Left ventricle myocardium inferior (tissue), 1 donor: ENCODE results near the gene STIL. TPM values are rescaled to one million over a fixed set of nuclear protein-coding genes. Genes with fewer than 3 reads are reported as not detected.
"Not testable (repeated sequence)": the region's sequence is repeated elsewhere in the genome, so short reads cannot be mapped to it uniquely, and the experiment has no call there.

Experiments used
- DNase-seq: peaks from one replicate; pipeline ENCODE4 v3.0.0-alpha.2; 2020
- H3K27ac ChIP-seq: fragments of 200-600 bp; replicated peaks from 2 replicates; pipeline ENCODE4 v1.8.0; 2021
- H3K27me3 ChIP-seq: fragments of 200-600 bp; 2 replicates; pipeline ENCODE4 v1.8.0; 2021; ENCODE audit warnings: low read depth
- H3K36me3 ChIP-seq: fragments of 200-600 bp; 2 replicates; pipeline ENCODE4 v1.8.0; 2021
- H3K4me1 ChIP-seq: fragments of 200-600 bp; 2 replicates; pipeline ENCODE4 v1.8.0; 2021
- H3K4me3 ChIP-seq: fragments of 200-600 bp; 2 replicates; pipeline ENCODE4 v1.8.0; 2021; ENCODE audit warnings: mild to moderate bottlenecking, moderate library complexity
- H3K9me3 ChIP-seq: fragments of 200-600 bp; replicated peaks from 2 replicates; pipeline ENCODE4 v1.8.0; 2021
- intact Hi-C: fragments of 100-400 bp; cut with micrococcal nuclease; formaldehyde crosslinking; loops from one replicate; pipeline ENCODE4 v1.11.0; 2022
- total RNA-seq: library from RNA; stranded (reverse); fragmentation: NEBNext Ultra II Directional; extraction: Animal tissue kit (Norgen Biotek cat#: 25700); gene quantifications from one replicate; pipeline ENCODE4 v1.2.1, GENCODE V29; 2021
- TF ChIP-seq, protein P1 (sequence below): fragments of 200-600 bp; IDR thresholded peaks from 2 replicates; pipeline ENCODE4 v1.8.0; 2021; ENCODE audit warnings: antibody characterized with exemption, mild to moderate bottlenecking, borderline replicate concordance
- donor health status: DM: no; HTN: yes; CAD: no; lungs with severe emphysema.

The STIL gene
- total RNA-seq, 1 donor from 2014 or later, result 0.58 TPM

DNA sequence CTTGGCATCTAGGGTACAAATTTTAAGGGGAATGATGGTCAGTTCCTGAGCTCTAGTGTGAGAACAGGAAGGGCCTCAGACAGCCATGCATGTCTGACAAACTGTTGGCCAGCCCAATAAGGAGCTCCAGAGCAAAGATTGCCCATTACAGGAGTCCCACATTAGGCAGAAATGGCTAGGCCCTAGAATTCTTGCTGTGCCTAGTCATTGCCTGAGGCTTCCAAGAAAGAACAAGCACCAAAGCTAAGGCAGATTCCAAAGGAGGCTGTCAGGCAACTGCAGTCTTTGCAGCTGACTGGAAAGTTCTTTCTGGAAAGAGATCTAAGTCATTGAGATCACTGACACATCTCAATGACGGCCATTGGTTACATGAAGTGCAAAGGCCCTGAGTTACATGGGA lies 3.9 kb upstream of the STIL start:
- H3K9me3 ChIP-seq, result no peaks in the 10 kb centered on the region
- intact Hi-C loops, result no loop called here
- no peak for DNase-seq
- peaks cover 16% of the 10 kb centered on the region for H3K4me1 ChIP-seq
- TF ChIP-seq, protein P1, sequence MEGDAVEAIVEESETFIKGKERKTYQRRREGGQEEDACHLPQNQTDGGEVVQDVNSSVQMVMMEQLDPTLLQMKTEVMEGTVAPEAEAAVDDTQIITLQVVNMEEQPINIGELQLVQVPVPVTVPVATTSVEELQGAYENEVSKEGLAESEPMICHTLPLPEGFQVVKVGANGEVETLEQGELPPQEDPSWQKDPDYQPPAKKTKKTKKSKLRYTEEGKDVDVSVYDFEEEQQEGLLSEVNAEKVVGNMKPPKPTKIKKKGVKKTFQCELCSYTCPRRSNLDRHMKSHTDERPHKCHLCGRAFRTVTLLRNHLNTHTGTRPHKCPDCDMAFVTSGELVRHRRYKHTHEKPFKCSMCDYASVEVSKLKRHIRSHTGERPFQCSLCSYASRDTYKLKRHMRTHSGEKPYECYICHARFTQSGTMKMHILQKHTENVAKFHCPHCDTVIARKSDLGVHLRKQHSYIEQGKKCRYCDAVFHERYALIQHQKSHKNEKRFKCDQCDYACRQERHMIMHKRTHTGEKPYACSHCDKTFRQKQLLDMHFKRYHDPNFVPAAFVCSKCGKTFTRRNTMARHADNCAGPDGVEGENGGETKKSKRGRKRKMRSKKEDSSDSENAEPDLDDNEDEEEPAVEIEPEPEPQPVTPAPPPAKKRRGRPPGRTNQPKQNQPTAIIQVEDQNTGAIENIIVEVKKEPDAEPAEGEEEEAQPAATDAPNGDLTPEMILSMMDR, result no peak
- no peaks in the 10 kb centered on the region for H3K27me3 ChIP-seq
- no peak overlapping the region for H3K4me3 ChIP-seq
- H3K27ac ChIP-seq, result no peak overlapping the region
- no peaks in the 10 kb centered on the region for H3K36me3 ChIP-seq

DNA sequence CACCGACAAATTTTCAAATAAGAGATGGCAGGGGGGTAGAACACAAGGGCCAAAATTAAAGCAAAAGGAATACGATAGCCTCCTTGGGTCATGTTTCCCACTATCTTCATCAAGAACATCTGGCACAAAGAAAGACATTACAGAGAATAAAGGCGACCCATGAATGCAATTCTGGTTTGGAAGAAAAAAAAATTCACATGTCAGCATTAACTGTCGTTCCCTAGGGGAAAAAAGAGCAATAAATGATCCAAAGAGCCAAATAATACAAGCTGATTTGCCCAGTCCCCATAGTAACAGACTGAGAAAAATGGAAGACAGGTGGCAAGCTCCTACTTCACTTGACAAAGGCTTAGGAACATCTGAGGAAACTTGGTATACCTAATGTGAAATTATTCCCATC lies 4.5 kb downstream of the STIL start:
- no peak overlapping the region for H3K27ac ChIP-seq
- intact Hi-C loops, result no loop called here
- no peaks in the 10 kb centered on the region for H3K36me3 ChIP-seq
- no peaks in the 10 kb centered on the region for H3K27me3 ChIP-seq
- no peaks in the 10 kb centered on the region for H3K9me3 ChIP-seq
- no peak for DNase-seq
- H3K4me1 ChIP-seq, result peaks cover 11% of the 10 kb centered on the region
- TF ChIP-seq, protein P1, result no peak
- no peak overlapping the region for H3K4me3 ChIP-seq

DNA sequence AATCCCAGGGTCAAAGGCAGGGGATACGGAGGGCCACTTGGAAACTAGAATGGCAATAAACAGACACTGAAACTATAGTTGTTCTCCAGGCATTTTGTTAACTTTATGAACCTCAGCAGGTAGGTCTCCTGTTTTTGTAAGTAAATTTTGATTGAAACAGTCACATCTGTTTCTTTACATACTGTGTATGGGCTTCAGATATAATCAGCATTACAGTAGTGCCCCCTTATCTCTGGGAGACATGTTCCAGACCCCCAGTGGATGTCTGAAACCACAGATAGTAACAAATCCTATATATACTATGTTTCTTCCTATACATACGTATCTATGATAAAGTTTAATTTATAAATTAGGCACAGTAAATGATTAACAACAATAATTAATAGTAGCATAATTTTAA lies 11.5 kb downstream of the STIL start:
- Histone ChIP-seq H3K9me3 (no peaks in the 10 kb centered on the region), H3K4me3 (no peak overlapping the region), H3K4me1 (peaks cover 4% of the 10 kb centered on the region), H3K27ac (no peak overlapping the region), H3K27me3 (no peaks in the 10 kb centered on the region), H3K36me3 (no peaks in the 10 kb centered on the region)
- TF ChIP-seq, protein P1, result no peak
- intact Hi-C loops, result no loop called here
- no peak for DNase-seq

DNA sequence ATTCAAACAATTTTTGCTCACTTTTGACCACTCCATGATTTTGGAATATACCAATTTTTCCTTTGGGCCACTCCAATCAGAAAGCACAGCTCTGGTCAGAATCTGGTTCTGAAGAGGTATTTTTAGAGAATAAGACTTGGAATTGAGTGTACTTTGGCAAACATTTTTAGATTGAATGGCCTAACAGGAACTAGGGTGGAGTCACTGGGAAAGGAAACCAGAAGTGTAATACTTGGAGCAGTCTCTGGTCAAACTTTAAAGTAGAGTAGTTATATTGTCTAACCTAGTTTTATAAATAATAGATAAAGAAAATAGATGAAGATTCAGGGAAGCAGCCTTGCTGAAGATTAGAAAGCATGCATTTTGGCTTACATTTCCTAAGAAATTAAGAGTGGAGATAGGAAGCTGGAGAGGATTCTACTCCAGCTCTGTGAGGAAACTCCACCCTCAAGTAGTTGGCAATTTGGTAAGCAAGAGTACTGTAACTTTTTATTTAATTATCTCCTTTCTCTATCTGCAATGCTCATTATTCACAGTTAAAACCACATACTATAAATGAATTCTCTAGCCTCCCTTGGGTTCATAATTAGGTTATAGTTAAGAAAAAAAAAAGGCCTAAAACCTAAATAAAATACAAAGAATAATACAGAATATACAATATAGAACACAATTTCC lies 15.8 kb downstream of the STIL start:
- H3K36me3 ChIP-seq, result no peaks in the 10 kb centered on the region
- DNase-seq, result no peak
- H3K4me3 ChIP-seq, result peak overlapping the region; percentile 11
- peak overlapping the region; percentile 81 for H3K27ac ChIP-seq
- no peaks in the 10 kb centered on the region for H3K27me3 ChIP-seq
- peaks cover 10% of the 10 kb centered on the region for H3K4me1 ChIP-seq
- intact Hi-C loops, result no loop called here
- TF ChIP-seq, protein P1, result no peak
- H3K9me3 ChIP-seq, result no peaks in the 10 kb centered on the region

DNA sequence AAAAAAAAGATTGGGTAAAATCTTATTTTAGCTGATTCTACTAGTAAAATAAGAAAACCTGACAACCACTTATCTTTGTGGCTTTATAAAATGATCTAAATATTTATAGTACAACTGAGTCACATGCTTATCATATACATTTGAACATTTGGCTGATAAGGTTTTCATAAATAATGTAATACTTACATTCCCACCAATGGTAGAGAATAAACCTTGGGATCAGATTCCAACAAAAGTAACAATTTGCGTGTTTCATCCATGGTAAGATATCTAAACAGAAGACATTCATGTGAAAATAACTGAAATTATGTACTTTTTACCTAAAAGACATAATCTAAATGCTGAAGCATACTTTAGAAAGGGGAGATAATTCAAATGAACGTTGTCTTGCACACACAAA lies 18.4 kb downstream of the STIL start:
- Histone ChIP-seq H3K4me1 (peaks cover 10% of the 10 kb centered on the region), H3K27ac (no peak overlapping the region), H3K9me3 (no peaks in the 10 kb centered on the region), H3K4me3 (no peak overlapping the region), H3K36me3 (no peaks in the 10 kb centered on the region), H3K27me3 (no peaks in the 10 kb centered on the region)
- no peak for DNase-seq
- intact Hi-C loops, result no loop called here
- TF ChIP-seq, protein P1, result no peak

DNA sequence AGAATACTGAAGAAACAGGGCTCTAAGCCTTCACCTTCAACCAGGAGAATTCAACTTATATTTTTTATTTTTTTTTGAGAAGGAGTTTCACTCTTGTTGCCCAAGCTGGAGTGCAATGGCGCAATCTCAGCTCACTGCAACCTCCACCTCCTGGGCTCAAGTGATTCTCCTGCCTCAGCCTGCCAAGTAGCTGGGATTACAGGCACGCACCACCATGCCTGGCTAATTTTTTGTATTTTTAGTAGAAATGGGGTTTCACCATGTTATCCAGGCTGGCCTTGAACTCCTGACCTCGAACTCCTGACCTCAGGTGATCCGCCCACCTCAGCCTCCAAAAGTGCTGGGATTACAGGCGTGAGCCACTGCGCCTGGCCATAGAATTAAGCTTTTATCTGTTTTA lies 19.1 kb downstream of the STIL start:
- H3K9me3 ChIP-seq, intact Hi-C loops, H3K4me3 ChIP-seq, DNase-seq, H3K36me3 ChIP-seq, H3K27ac ChIP-seq, H3K27me3 ChIP-seq: not testable (repeated sequence)
- H3K4me1 ChIP-seq, result peaks cover 10% of the 10 kb centered on the region

DNA sequence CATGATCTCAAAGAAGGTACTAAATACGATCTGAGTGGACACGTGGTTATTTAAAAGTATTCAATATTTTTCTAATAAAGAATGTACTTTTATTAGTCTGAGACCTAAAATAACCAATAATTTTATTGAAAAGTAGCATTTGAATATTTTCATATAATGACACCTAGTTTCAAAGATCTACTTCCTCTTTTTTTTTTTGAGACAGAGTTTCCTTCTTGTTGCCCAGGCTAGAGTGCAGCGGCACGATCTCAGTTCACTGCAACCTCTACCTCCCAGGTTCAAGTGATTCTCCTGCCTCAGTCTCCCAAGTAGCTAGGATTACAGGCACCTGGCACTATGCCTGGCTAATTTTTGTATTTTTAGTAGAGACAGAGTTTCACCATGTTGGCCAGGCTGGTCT lies 25.8 kb downstream of the STIL start:
- H3K4me1 ChIP-seq, H3K4me3 ChIP-seq, H3K27me3 ChIP-seq, H3K36me3 ChIP-seq, H3K9me3 ChIP-seq, intact Hi-C loops, H3K27ac ChIP-seq, DNase-seq: not testable (repeated sequence)
